GM21423 (cell line): ENCODE measurements around the gene TAS2R9.
"Not testable (repeated sequence)": the region's sequence is repeated elsewhere in the genome, so short reads cannot be mapped to it uniquely, and the experiment has no call there.

Source experiments
- ATAC-seq: cut with Tn5 transposase; IDR thresholded peaks from one replicate; pipeline ENCODE4 v1.9.1; 2021; ENCODE audit warnings: mild to moderate bottlenecking, moderate library complexity; ENCODE audit not compliant: unreplicated experiment

Gene TAS2R9, protein sequence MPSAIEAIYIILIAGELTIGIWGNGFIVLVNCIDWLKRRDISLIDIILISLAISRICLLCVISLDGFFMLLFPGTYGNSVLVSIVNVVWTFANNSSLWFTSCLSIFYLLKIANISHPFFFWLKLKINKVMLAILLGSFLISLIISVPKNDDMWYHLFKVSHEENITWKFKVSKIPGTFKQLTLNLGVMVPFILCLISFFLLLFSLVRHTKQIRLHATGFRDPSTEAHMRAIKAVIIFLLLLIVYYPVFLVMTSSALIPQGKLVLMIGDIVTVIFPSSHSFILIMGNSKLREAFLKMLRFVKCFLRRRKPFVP

DNA sequence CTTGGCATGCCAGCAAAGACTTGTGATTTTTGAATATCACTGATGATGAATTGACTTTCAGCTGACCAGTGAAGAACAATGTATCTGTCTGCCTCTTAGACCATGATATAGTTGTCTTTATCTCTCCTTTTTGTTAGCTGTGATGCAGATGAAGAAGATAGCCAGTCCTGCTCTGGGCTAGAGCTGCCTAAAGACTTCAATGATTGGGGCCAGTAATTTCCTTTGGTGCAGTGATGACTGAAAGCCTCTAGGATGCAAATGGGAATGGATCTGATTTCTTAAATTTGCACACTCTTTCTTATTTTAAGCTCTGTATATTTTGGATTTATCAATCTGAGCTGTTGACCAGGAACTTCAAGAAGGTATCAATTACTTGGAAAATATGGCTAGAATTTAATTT lies at the start of gene TAS2R9:
TSS of gene TAS2R9 (minus strand) at position 101 of the 400 bp plus-strand sequence. CDS start at position 8, 93 bp downstream.
- no peak for ATAC-seq

- no peak for ATAC-seq
Observed at GRCh38 chr12:10855807-10856206, 45.8 kb upstream of the TAS2R9 start.

GRCh38 chr12:10853776-10854175 lies 43.8 kb upstream of the TAS2R9 start:
- ATAC-seq, result no peak

GRCh38 chr12:10851243-10851858 lies 41.4 kb upstream of the TAS2R9 start:
- no peak for ATAC-seq

DNA sequence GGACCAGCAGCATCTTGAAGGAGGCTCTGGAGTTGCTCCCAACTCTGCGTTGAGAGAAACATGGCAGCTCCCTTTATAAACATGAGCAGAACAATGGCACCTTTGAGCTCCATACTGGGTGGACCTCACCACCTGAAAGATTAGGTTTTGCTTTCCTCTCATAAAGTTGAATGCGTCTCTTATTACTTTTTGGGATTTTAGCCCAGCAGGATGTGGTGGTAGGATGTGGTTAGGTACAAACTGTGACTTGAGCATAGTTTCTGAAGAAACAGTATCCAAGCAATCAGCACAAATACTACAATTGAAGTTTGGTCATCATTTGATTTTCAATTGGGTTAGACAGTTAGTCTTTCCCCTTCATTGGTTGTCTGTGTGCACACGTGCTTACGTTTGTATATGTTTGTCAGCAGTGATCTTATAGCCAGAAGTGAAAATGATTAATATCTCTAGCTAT lies 39.5 kb upstream of the TAS2R9 start, which contains the start of gene PRR4:
TSS of gene PRR4 (minus strand) at position 51 of the 454 bp plus-strand sequence. CDS start at position 13, 38 bp downstream.
- ATAC-seq, result no peak

DNA sequence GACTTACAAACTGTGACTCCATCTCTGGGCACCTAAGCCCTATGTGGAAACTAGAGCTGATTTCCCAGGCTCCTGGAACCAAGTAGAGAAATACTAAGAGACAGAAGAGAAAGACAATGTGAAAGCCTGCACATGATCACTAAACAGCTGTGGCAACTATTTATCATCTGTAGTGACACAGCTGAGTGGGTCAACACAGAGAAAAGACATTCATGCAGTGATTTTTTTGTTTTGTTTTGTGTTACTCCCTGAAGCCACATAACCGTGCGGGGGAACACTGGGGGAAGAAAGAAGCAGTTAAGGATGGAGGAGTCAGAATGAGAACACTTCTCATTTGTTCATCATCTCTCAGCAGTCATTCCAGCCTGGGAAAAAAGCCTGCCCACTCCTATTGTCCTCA lies 37.8 kb upstream of the TAS2R9 start:
- no peak for ATAC-seq

DNA sequence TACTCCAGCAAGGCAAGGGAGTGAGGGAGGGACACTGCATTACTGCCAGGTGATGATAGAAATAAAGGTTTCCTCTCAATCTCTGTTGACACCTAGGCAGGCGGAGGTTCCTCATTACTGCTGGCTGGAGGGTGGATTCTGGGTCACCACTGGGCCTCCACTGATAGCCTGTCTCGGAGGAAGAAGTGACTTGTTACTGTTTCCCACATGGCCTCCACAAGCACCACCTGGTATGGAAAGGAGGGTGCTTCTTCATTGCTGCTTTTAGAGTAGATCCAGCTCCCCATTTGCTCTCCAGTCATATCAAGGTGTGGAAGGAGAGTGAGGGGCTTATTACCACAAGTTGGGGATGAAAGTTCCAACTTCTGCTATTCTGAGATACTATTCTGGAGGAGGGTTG lies 32.9 kb upstream of the TAS2R9 start:
- ATAC-seq, result no peak

DNA sequence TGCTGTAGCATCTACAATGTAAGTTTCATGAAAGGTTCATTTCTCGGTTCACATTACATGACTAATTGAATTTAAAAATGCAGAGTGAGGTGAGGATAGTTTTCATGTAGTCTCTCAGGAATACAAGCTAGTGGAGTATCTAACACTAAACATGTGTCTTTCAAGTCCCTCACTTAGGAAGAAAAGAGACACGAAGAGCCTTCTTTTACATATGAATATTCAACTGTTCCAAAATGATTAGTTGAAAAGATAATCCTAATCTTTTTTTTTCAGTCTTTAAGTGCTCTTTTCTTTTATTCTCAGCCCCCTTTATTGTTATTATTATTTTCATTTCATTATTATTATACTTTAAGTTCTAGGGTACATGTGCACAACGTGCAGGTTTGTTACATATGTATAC lies 28.5 kb upstream of the TAS2R9 start:
- no peak for ATAC-seq

- ATAC-seq, result no peak
Observed at GRCh38 chr12:10829994-10830393, 20.0 kb upstream of the TAS2R9 start.

- ATAC-seq, result no peak
Observed at GRCh38 chr12:10826258-10826657, 16.3 kb upstream of the TAS2R9 start, which contains the start of gene TAS2R10. TSS of gene TAS2R10 (minus strand) at chr12:10826358. CDS start at chr12:10826269, 89 bp downstream.

GRCh38 chr12:10824957-10825356 lies 15.0 kb upstream of the TAS2R9 start:
- ATAC-seq, result no peak

- no peak for ATAC-seq
Observed at GRCh38 chr12:10811883-10812536, 2.0 kb upstream of the TAS2R9 start.

GRCh38 chr12:10807186-10807585 lies 2.8 kb downstream of the TAS2R9 start, which contains the start of gene TAS2R8:
TSS of gene TAS2R8 (minus strand) at chr12:10807286. CDS start at chr12:10806980, 306 bp downstream.
- ATAC-seq, result no peak

DNA sequence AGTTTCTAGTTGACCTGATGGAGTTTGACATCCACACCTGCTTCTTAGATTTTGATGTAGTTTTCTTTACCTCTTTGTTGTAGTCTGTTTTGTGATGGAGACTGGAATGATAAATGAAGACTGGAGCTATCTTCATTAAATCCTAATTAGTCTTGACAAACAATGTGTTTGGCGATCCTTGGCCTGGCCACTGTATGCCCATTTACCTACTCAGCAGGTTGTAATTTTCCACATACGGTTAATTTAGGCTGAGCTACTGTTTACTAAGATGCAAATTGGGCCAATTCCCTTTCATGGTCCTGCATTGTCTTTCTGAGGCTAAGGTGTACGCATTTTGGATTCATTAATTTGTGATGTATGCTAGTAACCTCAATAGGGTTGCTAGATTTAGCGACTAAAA lies 7.4 kb downstream of the TAS2R9 start, which contains the start of gene TAS2R7:
TSS of gene TAS2R7 (minus strand) at position 41 of the 400 bp plus-strand sequence. CDS start 57 bp downstream, outside the sequence.
- no peak for ATAC-seq

DNA sequence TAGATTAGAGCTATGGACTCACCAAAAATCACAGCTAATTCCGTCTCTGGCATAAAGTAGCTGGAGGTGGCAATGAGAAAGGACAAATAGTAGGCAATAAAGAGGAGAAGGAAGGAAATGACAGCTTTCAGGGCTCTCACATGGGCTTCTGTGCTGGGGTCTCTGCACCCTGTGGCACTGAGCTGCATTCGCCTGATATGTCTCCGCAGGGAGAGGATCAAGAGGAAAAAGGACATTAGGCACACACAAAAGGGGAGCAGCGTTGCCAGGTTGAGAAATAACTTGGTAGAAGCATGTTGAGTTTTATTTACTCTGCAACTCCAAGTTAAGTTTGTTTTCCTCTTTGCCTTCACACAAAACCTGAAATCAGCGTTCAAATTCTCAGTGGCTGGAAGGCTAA lies 8.2 kb downstream of the TAS2R9 start:
- no peak for ATAC-seq

- no peak for ATAC-seq
Observed at GRCh38 chr12:10794222-10794621, 15.7 kb downstream of the TAS2R9 start.

- ATAC-seq, result not testable (repeated sequence)
Observed at GRCh38 chr12:10791769-10792168, 18.2 kb downstream of the TAS2R9 start.

DNA sequence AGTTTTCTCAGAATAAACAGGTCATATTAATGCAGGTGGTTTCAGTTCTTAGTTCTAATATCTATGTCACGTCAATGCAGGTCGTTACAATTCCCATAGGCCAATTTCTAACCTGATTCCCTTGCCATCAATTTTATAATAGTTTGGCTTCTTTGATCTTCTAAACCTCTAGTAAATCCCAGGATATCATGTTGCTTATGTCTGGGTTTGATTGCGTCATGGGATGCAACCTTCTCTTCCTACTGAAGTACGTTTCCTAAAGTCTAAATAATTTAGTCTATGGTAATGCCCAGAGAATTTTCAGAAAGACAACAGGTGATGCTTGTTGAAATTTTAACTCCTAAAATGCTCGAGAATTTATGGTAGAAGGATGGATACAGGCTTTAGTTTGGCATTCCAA lies 26.7 kb downstream of the TAS2R9 start:
- ATAC-seq, result no peak

GRCh38 chr12:10779103-10779502 lies 30.9 kb downstream of the TAS2R9 start:
- ATAC-seq, result no peak

- ATAC-seq, result no peak
Observed at GRCh38 chr12:10771132-10771733, 38.7 kb downstream of the TAS2R9 start.

DNA sequence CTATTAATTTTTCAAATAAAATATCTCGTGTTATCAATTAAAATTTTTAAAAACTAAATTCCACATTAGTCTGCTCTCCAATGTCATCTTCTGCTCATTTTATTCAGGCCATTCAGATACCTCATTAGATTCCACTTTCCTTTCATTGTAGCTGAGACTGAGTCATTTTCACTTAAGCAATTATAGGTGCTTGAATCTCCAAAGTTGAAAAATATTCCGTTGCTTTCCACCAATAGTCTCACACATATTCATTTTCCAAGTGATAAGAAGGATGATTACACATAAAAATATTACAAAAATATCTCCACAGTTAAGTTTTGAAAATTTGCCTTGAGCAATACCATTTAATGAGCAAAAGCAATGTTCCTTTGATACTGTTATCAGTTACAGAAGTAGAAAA lies 50.3 kb downstream of the TAS2R9 start:
- ATAC-seq, result no peak
